Mesothelial cell of epicardium (in vitro differentiated cells): Measurements from ENCODE around the gene PRKAB2. TPM values are rescaled to one million over a fixed set of nuclear protein-coding genes. Genes with fewer than 3 reads are reported as not detected.

Experiments used
- DNase-seq, 2 experiments: peaks; one replicate each; pipeline ENCODE4 v3.0.0; 2021; ENCODE audit warnings: low spot score in 2 of 2; ENCODE audit not compliant: unreplicated experiment in 2 of 2
- H3K27ac Mint-ChIP-seq: 2 replicates; pipeline ENCODE4 v1.8.0; 2021; ENCODE audit warnings: mixed read lengths
- H3K27me3 Mint-ChIP-seq: 2 replicates; pipeline ENCODE4 v1.8.0; 2021; ENCODE audit warnings: low read depth, mixed read lengths
- H3K36me3 Mint-ChIP-seq: 2 replicates; pipeline ENCODE4 v1.8.0; 2021; ENCODE audit warnings: mixed read lengths
- H3K4me1 Mint-ChIP-seq: 2 replicates; pipeline ENCODE4 v1.8.0; 2021; ENCODE audit warnings: mixed read lengths
- H3K4me3 Mint-ChIP-seq: 2 replicates; pipeline ENCODE4 v1.8.0; 2021; ENCODE audit warnings: mild to moderate bottlenecking, moderate library complexity, mixed read lengths
- H3K9me3 Mint-ChIP-seq: 2 replicates; pipeline ENCODE4 v1.8.0; 2021; ENCODE audit warnings: mixed read lengths
- total RNA-seq: library from RNA; stranded (reverse); gene quantifications from 3 replicates; pipeline ENCODE4 v1.2.1, GENCODE V29; 2021
- TF ChIP-seq, protein P1 (sequence below): fragments of 200-600 bp; sonication (generic); IDR thresholded peaks from one replicate; pipeline ENCODE4 v1.5.0; 2021; ENCODE audit warnings: antibody characterized with exemption; ENCODE audit not compliant: unreplicated experiment

Gene PRKAB2
- total RNA-seq, 1 donor from 2014 or later, result 15.2 TPM

DNA sequence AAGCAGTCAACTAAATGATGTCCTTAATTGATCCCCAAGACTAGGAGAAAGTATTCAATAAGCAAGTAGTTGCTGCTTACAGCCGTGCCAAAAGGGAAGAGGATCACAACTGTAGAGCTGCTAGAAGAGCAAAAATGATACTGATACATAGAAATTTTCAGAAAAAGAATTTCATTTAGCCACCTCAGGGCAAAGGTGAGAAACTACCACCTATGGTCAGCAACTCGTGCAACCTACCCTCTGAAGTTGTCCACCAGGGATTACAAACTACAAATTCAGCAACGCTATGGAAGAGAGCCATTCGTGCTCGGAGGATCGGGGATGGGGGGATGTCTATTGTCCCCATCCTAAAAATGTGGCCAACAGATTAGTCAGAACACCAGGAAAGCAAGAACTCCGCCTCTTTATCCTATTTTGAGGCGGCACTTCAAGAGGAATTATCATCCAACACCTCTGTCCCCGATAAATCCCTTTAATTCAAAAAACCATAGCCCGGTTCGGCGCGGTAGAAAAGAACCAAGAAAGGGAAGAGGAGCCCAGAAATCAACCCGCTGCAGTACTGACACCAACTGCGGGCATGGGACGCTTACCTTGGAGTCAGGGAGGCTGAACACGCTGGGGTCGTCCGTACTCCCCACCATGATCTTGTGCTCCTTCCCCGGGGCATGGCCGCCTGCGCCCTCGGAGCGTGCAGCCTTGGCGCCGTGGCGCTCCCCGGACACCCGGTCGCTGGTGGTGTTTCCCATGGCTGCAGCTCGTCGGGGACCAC lies 687 bp downstream of the PRKAB2 start:
- TF ChIP-seq, protein P1, sequence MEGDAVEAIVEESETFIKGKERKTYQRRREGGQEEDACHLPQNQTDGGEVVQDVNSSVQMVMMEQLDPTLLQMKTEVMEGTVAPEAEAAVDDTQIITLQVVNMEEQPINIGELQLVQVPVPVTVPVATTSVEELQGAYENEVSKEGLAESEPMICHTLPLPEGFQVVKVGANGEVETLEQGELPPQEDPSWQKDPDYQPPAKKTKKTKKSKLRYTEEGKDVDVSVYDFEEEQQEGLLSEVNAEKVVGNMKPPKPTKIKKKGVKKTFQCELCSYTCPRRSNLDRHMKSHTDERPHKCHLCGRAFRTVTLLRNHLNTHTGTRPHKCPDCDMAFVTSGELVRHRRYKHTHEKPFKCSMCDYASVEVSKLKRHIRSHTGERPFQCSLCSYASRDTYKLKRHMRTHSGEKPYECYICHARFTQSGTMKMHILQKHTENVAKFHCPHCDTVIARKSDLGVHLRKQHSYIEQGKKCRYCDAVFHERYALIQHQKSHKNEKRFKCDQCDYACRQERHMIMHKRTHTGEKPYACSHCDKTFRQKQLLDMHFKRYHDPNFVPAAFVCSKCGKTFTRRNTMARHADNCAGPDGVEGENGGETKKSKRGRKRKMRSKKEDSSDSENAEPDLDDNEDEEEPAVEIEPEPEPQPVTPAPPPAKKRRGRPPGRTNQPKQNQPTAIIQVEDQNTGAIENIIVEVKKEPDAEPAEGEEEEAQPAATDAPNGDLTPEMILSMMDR, result no peak
- Mint-ChIP-seq H3K4me3 (peak overlapping the region; percentile 99), H3K36me3 (peaks cover 15% of the 10 kb centered on the region), H3K4me1 (peaks cover 60% of the 10 kb centered on the region), H3K27ac (peak overlapping the region; percentile 90), H3K27me3 (no peaks in the 10 kb centered on the region), H3K9me3 (peaks cover 5% of the 10 kb centered on the region)
- DNase-seq, result no peak

GRCh38 chr1:147169840-147170674 lies 2.2 kb downstream of the PRKAB2 start:
- H3K27me3 Mint-ChIP-seq, result no peaks in the 10 kb centered on the region
- no peak for DNase-seq
- H3K9me3 Mint-ChIP-seq, result no peaks in the 10 kb centered on the region
- no peak overlapping the region for H3K27ac Mint-ChIP-seq
- TF ChIP-seq, protein P1, result no peak
- H3K4me1 Mint-ChIP-seq, result peaks cover 60% of the 10 kb centered on the region
- peaks cover 21% of the 10 kb centered on the region for H3K36me3 Mint-ChIP-seq
- H3K4me3 Mint-ChIP-seq, result peak overlapping the region; percentile 99

GRCh38 chr1:147169171-147169570 lies 3.1 kb downstream of the PRKAB2 start:
- Mint-ChIP-seq H3K27ac (peak overlapping the region; percentile 67), H3K4me1 (peaks cover 56% of the 10 kb centered on the region)
- TF ChIP-seq, protein P1, result no peak

GRCh38 chr1:147168626-147169058 lies 3.6 kb downstream of the PRKAB2 start:
- TF ChIP-seq, protein P1, result no peak
- H3K27me3 Mint-ChIP-seq, result no peaks in the 10 kb centered on the region
- H3K4me1 Mint-ChIP-seq, result peaks cover 52% of the 10 kb centered on the region

More at GRCh38 chr1:147169171-147169570, 3.1 kb downstream of the PRKAB2 start:
- no peaks in the 10 kb centered on the region for H3K27me3 Mint-ChIP-seq
- no peak for DNase-seq
- H3K9me3 Mint-ChIP-seq, result no peaks in the 10 kb centered on the region
- no peak overlapping the region for H3K4me3 Mint-ChIP-seq
- peaks cover 19% of the 10 kb centered on the region for H3K36me3 Mint-ChIP-seq

DNA sequence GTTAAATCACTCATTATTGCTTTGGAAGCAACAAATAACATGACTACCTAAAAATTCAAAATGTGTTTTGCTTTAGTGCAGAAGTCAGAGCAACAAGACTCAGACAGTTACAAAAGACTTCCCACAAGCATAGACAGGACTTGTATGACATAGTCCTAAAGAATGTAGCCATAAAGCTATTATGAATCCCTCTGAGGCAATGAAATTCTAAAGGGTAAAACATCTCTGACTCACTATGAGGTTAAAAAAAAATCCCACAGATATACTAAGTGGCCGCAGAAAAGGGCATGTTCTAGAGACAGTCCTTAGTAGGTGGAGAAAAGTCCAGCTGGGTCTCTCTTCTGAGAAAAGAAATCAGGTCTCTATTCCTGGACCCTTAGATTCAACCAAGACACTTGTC lies 4.9 kb downstream of the PRKAB2 start:
- TF ChIP-seq, protein P1, result no peak
- no peak for DNase-seq
- Mint-ChIP-seq H3K27ac (no peak overlapping the region), H3K4me1 (peaks cover 45% of the 10 kb centered on the region), H3K4me3 (no peak overlapping the region), H3K9me3 (no peaks in the 10 kb centered on the region), H3K27me3 (no peaks in the 10 kb centered on the region), H3K36me3 (peaks cover 22% of the 10 kb centered on the region)

More at GRCh38 chr1:147168626-147169058, 3.6 kb downstream of the PRKAB2 start:
- peaks cover 19% of the 10 kb centered on the region for H3K36me3 Mint-ChIP-seq
- H3K9me3 Mint-ChIP-seq, result no peaks in the 10 kb centered on the region
- peak overlapping the region; percentile 67 for H3K27ac Mint-ChIP-seq
- no peak for DNase-seq
- no peak overlapping the region for H3K4me3 Mint-ChIP-seq
